Measurements from ENCODE around the gene ZNF506. TPM values are rescaled to one million over a fixed set of nuclear protein-coding genes. Genes with fewer than 3 reads are reported as not detected.
A peak's percentile ranks its signal among the peaks of the same experiment; 100 is the strongest.
"Not testable (repeated sequence)": the region's sequence is repeated elsewhere in the genome, so short reads cannot be mapped to it uniquely, and the experiment has no call there.

Gene ZNF506
- total RNA-seq, 1 donor from 2014 or later = 22.0 TPM

DNA sequence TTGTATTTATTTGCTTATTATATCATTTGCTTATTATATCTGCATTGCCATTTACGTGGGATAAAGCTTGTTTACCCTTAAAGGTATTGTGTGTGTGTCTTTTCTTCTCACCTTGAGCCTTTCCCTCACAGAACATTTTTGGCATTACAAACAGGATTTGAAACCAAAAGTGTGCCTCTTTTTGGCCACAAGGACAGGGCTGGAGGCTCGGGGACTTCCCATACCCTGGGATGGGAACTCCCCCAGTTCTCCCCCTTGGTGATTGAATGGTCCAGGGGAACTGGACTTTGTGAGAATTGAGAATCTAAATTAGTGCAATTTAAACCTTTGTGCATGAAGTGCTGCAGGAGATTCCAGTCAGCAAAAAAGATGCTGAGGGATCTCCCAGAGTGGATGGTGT is 2.4 kb upstream of the ZNF506 start:
- H3K4me3 Mint-ChIP-seq (ENCODE audit: low read depth) = no peak overlapping the region
- TF ChIP-seq CTCF (IDR thresholded peaks at IDR 0.05; ENCODE audit: unreplicated experiment) = no peak
- DNase-seq (ENCODE audit: low spot score, unreplicated experiment) = no peak
- H3K36me3 Mint-ChIP-seq (ENCODE audit: insufficient read depth) = peaks cover 36% of the 10 kb centered on the region
- no peak overlapping the region for H3K27ac Mint-ChIP-seq
- peaks cover 38% of the 10 kb centered on the region for H3K9me3 Mint-ChIP-seq (ENCODE audit: low read depth)
- no peaks in the 10 kb centered on the region for H3K27me3 Mint-ChIP-seq
- H3K4me1 Mint-ChIP-seq (ENCODE audit: low read depth) = peaks cover 1% of the 10 kb centered on the region

GRCh38 chr19:19821976-19822375 is 426 bp upstream of the ZNF506 start:
- Mint-ChIP-seq H3K4me3 (ENCODE audit: low read depth) (peak overlapping the region; percentile 96), H3K9me3 (ENCODE audit: low read depth) (peaks cover 22% of the 10 kb centered on the region), H3K36me3 (ENCODE audit: insufficient read depth) (peaks cover 34% of the 10 kb centered on the region)
- DNase-seq (ENCODE audit: low spot score, unreplicated experiment); H3K4me1 Mint-ChIP-seq (ENCODE audit: low read depth); H3K27ac Mint-ChIP-seq; H3K27me3 Mint-ChIP-seq: not testable (repeated sequence)

DNA sequence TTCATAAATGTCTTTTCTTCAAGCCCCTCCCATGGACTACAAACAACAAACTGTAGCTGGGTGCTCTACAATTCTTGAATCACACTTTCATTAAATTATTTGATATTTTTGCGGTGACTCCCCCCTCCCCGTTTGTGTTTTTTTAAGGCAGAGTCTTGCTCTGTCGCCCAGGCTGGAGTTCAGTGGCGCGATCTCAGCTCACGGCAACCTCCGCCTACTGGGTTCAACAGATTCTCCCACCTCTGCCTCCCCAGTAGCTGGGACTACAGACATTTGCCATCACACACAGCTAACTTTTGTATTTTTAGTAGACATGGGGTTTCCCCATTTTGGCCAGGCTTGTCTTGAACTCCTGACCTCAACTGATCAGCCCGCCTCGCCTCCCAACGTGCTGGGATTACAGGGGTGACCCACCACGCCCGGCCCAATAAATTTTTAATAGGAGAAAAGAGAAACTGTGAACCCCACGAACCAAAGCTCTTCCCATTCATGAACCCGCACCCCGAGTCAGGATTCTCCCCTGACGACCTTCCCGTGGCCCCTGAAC is 703 bp downstream of the ZNF506 start:
- Mint-ChIP-seq H3K27ac (peak overlapping the region; percentile 99), H3K4me1 (ENCODE audit: low read depth) (peaks cover 5% of the 10 kb centered on the region), H3K36me3 (ENCODE audit: insufficient read depth) (peaks cover 34% of the 10 kb centered on the region), H3K4me3 (ENCODE audit: low read depth) (peak overlapping the region; percentile 96), H3K27me3 (no peaks in the 10 kb centered on the region), H3K9me3 (ENCODE audit: low read depth) (peaks cover 14% of the 10 kb centered on the region)
- TF ChIP-seq CTCF (IDR thresholded peaks at IDR 0.05; ENCODE audit: unreplicated experiment) = no peak
- DNase-seq (ENCODE audit: low spot score, unreplicated experiment) = no peak

- H3K4me1 Mint-ChIP-seq (ENCODE audit: low read depth) = peaks cover 5% of the 10 kb centered on the region
- no peaks in the 10 kb centered on the region for H3K27me3 Mint-ChIP-seq
- DNase-seq (ENCODE audit: low spot score, unreplicated experiment) = no peak
- H3K36me3 Mint-ChIP-seq (ENCODE audit: insufficient read depth) = peaks cover 41% of the 10 kb centered on the region
- peak overlapping the region; percentile 87 for H3K27ac Mint-ChIP-seq
- no peak overlapping the region for H3K4me3 Mint-ChIP-seq (ENCODE audit: low read depth)
- no peak for TF ChIP-seq CTCF (IDR thresholded peaks at IDR 0.05; ENCODE audit: unreplicated experiment)
- peaks cover 5% of the 10 kb centered on the region for H3K9me3 Mint-ChIP-seq (ENCODE audit: low read depth)
Observed at GRCh38 chr19:19817357-19817756, 4.2 kb downstream of the ZNF506 start.

- H3K4me3 Mint-ChIP-seq (ENCODE audit: low read depth) = no peak overlapping the region
- peaks cover 43% of the 10 kb centered on the region for H3K36me3 Mint-ChIP-seq (ENCODE audit: insufficient read depth)
Observed at GRCh38 chr19:19816679-19817078, 4.9 kb downstream of the ZNF506 start.

GRCh38 chr19:19811999-19812398 is 9.6 kb downstream of the ZNF506 start:
- not testable (repeated sequence) for H3K4me1 Mint-ChIP-seq (ENCODE audit: low read depth); H3K27me3 Mint-ChIP-seq; H3K4me3 Mint-ChIP-seq (ENCODE audit: low read depth); H3K9me3 Mint-ChIP-seq (ENCODE audit: low read depth); DNase-seq (ENCODE audit: low spot score, unreplicated experiment); H3K27ac Mint-ChIP-seq
- peaks cover 32% of the 10 kb centered on the region for H3K36me3 Mint-ChIP-seq (ENCODE audit: insufficient read depth)

More at GRCh38 chr19:19816679-19817078, 4.9 kb downstream of the ZNF506 start:
- Mint-ChIP-seq H3K27me3 (no peaks in the 10 kb centered on the region), H3K27ac (no peak overlapping the region), H3K4me1 (ENCODE audit: low read depth) (peaks cover 5% of the 10 kb centered on the region), H3K9me3 (ENCODE audit: low read depth) (peaks cover 5% of the 10 kb centered on the region)
- DNase-seq (ENCODE audit: low spot score, unreplicated experiment) = no peak
- no peak for TF ChIP-seq CTCF (IDR thresholded peaks at IDR 0.05; ENCODE audit: unreplicated experiment)
